HG02870 (cell line): Measurements from ENCODE around the gene AIMP1.
"Not testable (repeated sequence)": the region's sequence is repeated elsewhere in the genome, so short reads cannot be mapped to it uniquely, and the experiment has no call there.

ENCODE experiments used
- ATAC-seq: cut with Tn5 transposase; IDR thresholded peaks from one replicate; pipeline ENCODE4 v1.9.1; 2021; ENCODE audit warnings: mild to moderate bottlenecking, moderate library complexity; ENCODE audit not compliant: unreplicated experiment

The AIMP1 gene

DNA sequence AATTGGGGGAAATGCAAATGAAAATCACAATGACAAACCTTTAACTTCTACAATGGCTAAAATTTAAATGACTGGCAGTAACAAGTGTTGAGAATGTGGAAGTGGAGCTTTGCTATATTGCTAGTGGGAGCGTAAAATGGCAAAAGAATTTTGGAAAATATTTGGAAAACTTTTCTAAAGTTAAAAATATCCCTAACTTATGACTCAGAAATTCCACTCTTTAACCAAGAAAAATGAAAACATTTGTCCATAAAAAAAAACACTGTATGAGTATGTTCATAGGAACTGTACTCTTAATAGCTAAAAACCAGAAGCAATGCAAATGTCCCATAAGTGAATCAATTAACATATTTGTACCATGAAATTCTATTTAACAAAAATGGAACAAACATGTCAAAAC lies 4.0 kb upstream of the AIMP1 start:
- no peak for ATAC-seq

DNA sequence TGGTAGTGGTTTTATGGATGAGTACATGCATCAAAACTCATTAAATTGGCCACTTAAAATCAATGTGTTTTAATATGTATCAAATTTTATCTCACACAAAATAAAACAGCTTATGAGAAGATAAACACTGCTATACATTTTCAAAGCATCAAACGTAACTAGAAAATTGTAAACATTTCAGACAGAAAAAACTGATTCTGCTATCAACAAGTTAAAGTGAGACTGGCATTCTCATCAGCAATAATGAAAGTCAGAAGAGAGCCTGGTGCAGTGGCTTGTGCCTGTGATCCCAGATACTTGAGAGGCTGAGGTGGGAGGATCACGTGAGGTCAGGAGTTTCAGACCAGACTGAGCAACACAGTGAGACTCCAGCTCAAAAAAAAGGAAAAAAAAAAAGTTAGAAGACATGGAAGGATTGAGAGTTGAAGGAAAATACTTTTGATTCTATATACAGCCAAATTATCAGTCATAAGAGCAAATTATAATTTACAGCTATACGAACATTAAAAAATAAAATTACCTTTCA lies 3.3 kb upstream of the AIMP1 start:
- ATAC-seq, result no peak

DNA sequence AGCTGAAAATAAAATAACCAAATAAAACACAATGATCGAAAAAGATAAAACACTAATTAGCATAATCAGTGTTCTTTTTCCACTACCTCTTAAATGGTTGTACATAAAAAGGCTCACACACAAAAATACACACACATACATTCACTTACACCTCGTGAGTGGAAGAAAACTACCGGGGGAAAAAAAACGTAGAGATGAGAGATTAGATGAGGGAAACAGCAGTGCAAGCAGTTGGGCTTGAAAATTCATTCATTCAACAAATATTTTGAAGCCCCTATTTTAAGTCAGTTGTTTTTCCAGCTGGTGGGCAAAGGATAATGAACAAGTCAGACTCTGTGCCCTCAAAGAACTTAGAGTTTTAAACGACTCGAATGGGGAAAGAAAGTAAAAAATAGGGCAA lies 1.4 kb upstream of the AIMP1 start:
- no peak for ATAC-seq

DNA sequence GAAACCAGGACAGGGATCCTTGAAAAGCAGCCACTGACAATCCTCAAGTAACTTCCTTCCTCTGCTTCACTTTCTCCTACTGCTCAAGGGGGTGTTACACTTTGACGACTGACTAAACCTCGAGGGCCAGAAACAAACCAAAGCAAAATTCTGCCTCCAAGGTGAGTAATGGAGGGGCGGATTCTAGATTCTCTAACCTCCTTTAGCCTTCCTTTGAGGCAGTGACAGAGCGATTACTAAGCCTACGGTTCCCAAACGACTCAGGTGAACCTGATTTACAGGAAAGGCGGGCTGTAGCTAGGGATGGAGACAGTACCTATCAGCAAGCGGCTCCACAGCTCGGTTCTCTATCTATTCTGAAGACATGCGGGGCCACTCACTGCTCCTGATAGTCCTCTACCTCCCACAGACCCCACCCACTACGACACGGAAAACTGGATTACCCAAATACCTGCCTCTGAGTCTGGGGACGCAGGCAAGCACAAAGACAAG lies 828 bp upstream of the AIMP1 start:
- ATAC-seq, result peak; percentile 24

DNA sequence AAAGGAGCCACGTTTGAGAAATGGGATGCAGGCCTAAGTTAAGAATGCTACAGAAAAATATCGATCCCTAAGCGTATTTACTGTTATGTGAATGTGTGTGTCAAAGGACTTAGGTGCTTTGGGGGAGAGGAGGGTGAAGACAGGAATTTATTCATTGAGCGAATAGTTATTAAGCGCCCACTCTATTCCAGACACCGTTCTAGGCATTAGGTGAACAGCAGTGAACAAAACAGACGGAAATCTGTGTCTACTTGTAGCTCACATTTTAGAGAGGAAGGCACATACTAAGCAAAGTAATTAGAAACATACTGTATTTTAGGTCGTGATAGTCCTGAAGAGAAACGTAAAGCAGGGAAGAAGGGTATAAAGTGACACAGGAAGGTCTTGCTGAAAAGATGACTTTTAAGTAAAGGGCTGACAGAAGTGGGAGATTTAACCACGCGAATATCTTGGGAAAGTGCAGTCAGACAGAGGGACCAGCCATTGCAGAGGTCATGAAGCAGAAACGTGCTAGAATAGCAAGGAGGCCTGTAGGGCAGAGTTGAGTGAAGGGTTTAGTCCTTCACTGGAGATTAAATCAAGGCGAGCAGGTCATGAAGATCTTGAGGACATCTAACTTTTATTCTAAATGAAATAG lies 541 bp downstream of the AIMP1 start:
- ATAC-seq, result peak; percentile 3

DNA sequence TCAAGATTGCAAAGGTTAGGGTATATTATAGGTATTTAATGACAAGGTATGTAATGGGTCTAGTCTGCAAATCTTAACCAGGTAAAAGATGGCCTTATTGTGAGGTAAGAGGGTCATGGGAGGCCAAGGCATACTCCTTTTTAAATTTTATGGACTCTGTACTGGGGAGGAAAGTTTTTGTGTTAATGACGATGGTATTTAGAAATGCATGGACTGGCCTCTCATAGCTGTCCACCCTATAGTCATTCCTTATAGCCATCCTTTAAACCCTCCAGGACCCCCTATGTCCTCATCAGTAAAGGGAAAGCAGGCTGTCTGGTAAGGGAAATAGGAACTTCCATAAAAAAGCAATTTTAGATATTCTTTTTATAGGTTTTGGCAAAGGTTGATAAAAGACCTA lies 1.5 kb downstream of the AIMP1 start:
- no peak for ATAC-seq

DNA sequence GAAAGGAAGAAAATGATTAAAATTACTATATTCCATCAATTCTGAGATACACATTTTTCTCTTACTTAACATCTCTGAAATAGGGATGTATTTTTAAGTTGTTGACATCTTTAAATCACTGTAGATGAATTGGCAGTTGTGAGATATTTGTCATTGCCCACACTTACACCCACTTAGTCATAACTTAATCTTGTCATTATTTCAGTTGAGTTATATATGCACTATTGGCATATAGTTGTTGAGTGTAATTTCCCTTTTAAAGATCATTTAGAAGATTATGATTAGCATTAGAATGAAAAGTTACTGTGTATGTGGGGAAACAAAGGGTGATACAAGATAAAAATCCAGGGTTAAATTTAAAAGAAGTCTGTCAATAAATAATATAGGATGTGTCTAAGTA lies 2.2 kb downstream of the AIMP1 start:
- no peak for ATAC-seq

DNA sequence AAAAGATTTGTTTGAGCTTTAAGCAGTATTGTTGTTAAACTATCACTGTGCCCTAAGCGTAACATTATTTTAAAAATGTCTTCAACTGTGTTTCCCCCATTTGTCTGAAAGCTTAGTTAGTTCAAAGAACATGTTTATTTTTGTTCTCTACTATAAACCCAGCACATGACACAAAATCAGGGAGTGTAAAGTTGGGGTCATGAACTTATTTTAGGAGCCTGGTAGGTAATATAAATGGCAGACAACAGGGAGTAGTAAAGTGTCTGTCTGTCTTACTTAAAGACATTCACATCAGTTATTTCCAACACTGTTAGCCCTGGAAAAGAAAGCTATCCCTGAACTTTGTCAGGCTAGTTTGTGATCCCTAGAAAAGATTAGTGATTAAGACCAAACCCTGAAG lies 3.9 kb downstream of the AIMP1 start:
- ATAC-seq, result no peak

DNA sequence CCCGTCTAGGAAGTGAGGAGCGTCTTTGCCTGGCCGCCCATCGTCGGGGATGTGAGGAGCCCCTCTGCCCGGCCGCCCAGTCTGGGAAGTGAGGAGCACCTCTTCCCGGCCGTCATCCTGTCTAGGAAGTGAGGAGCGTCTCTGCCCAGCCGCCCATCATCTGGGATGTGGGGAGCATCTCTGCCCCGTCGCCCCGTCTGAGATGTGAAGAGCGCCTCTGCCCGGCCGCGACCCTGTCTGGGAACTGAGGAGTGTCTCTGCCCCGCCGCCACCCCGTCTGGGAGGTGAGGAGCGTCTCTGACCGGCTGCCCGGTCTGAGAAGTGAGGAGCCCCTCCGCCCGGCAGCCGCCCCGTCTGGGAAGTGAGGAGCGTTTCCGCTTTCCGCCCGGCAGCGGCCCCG lies 4.8 kb downstream of the AIMP1 start:
- not testable (repeated sequence) for ATAC-seq

DNA sequence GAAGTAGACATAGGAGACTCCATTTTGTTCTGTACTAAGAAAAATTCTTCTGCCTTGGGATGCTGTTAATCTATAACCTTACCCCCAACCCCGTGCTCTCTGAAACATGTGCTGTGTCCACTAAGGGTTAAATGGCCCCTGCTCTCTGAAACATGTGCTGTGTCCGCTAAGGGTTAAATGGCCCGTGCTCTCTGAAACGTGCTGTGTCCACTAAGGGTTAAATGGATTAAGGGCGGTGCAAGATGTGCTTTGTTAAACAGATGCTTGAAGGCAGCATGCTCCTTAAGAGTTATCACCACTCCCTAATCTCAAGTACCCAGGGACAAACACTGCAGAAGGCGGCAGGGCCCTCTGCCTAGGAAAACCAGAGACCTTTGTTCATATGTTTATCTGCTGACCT lies 5.5 kb downstream of the AIMP1 start:
- not testable (repeated sequence) for ATAC-seq

DNA sequence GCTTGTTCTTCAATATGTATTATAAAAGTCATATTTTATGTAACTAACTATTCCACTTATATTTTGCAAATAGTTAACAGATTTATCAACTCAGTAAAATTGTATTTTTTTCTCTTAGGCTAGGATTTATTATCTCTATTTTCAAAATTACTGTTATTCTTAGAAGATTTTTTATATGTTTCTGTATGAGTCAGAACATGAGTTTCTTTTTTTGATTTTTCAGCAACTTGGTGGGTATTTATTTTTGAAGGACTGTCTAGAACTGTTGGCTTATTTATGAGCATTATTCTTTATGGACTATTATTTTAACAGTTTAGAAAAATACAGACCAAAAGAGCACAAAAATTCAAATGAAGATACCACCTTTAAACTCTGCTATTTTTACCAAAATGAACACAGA lies 6.8 kb downstream of the AIMP1 start:
- ATAC-seq, result no peak

DNA sequence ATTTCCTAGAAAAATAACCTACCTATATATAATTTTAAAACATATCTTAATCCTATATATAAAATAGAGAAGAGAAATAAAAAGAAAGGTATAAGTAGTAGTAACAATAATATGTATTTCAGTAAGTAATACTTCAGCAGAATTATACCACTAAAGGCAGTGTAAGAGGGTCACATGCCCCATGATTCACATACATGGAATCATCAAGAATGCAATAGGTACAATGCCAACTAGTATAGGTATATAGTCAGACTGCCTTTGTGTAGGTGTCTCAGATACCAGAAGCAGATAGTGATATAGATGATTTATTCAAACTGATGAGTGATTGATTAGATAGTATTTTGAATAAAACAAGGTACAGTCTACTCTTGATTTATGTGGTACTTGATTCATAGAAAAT lies 9.4 kb downstream of the AIMP1 start:
- no peak for ATAC-seq

DNA sequence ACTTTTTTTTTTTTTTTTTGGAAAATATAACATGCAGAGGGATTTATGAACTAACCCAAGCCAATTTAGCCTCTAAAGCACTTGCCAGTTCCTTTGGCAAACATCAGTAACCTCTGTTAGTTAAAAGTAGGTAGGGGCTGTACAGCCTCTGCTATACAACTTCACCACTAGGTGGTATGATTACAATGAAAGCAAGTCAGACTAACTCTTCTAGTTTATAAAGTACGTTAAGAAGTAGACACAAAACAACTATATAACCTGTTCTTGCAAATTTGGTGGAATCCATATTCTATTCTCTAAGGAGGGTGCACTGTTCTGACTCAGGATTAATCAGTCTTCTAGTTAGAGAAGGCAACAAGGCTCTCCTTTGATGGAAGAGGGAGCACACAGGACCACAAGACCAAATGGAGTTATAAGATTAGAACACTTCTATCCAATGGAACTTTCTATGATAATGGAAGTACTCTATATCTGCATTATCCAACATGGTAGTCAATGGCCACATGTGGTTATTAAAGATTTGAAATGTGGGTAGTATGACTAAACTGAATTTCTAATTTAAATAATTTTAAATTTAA lies 12.8 kb downstream of the AIMP1 start:
- ATAC-seq, result peak; percentile 94

DNA sequence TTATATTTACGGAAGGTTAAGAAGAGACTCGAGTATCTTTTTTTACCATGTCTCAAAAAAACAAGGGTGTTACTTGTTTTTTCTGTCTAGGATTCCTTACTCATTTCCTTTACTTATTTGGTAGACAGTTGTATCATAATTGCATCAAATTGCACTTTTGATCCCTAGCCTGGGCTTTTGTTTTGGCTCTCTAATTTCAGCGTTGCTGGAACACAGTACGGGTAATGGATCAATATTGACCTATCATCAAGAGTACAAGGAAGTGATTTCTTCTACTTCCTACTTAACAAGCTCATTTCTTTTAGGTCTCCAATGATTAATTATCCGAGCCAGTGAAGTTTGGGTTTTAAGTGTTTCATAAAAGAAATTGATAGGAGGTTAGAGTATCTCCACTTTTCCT lies 16.8 kb downstream of the AIMP1 start:
- ATAC-seq, result no peak

DNA sequence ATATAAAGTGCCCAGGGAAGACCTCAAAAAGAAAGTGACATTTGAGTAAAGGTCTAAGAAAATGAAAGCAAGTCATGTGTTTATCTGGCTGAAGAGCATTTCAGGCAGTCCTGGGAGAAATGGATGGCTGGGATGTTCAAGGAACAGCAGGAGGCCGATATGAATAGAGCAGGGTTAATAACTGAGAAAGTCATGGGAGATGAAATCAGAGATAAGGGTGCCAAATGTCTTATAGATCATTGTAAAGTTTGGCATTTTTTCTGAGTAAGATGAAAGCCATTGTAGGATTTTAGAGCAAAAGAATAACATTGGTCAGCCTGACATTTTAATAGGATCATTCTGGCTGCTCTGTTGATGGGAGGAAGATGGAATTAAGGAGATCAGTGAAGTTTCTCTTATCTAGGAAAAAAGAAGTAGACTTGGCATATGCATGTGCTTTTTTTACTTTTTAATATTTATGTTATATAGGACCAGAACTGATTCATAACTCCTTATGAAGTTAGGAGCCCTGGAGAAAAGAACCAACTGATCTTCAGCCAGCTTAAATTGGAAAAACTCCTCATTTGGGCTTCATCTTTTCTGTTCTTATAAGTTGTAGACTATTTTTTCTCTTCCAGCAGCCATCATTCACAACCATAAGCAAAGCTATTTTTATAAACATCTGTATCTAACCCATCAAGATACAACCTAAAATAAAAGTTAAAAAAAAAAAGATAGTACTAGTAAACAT lies 18.6 kb downstream of the AIMP1 start:
- no peak for ATAC-seq

DNA sequence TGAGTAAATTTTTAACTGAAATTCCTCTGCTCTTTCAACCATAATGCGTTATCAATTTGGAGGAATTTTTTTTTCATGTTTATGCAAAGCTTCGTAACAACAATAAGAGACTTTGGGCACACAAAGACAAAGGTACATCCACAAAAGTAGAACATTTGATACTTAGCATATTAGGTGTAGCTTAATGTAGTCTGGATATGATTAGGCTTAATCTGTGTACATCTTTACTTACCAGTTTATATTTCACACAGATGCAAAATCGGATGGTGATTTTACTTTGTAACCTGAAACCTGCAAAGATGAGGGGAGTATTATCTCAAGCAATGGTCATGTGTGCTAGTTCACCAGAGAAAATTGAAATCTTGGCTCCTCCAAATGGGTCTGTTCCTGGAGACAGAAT lies 20.3 kb downstream of the AIMP1 start:
- no peak for ATAC-seq

DNA sequence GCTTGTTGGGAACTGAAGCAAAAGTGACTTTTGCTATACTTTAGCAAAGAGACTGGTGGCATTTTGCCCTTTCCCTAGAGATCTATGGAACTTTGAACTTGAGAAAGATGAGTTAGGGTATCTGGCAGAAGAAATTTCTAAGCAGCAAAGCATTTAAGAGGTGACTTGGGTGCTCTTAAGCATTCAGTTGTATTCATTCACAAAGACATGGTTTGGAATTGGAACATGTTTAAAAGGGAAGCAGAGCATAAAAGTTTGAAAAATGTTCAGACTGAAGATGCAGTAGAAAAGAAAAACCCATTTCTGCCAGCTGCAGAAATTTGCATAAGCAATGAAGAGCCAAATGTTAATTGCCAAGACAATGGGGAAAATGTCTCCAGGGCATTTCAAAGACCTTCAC lies 21.6 kb downstream of the AIMP1 start:
- ATAC-seq, result no peak

DNA sequence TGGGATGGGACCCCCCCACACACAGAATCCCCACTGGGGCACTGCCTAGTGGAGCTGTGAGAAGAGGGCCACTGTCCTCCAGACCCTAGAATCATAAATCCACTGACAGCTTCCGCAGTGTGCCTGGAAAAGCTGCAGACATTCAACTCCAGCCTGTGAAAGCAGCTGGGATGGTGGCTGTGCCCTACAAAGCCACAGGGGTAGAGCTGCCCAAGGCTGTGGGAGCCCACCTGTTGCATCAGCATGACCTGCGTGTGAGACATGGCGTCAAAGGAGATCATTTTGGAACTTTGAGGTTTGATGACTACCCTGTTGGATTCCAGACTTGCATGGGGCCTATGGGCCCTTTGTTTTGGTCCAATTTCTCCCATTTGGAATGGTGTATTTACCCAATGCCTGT lies 22.3 kb downstream of the AIMP1 start:
- no peak for ATAC-seq

DNA sequence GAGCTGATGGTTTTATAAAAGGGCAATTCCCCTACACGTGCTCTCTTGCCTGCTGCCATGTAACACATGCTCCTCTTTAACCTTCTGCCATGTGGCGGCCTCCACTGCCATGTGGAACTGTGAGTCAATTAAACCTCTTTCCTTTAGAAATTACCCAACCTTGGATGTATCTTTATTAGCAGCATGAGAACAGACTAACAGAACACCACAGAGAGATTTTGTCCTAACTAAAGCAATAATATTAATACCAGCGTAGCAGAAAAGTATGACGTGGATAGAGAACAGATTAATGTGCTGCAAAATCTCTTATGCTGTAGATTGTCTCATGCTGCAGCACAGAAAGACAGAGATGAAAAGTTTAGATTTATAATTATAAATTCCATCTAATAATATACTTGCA lies 23.1 kb downstream of the AIMP1 start:
- no peak for ATAC-seq

DNA sequence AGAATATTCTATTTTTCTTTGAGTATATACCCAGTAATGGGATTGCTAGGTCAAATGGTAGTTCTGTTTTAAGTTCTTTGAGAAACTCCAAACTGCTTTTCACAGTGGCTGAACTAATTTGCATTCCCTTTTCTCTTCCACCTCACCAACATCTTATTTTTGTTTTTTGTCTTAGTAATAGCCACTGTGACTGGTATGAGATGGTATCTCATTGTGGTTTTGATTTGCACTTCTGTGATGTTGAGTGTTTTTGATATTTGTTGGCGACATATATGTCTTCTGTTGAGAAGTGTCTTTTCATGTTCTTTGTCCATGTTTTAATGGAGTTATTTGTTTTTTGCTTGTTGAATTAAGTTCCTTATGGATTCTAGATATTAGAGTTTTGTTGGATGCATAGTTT lies 24.4 kb downstream of the AIMP1 start:
- no peak for ATAC-seq

DNA sequence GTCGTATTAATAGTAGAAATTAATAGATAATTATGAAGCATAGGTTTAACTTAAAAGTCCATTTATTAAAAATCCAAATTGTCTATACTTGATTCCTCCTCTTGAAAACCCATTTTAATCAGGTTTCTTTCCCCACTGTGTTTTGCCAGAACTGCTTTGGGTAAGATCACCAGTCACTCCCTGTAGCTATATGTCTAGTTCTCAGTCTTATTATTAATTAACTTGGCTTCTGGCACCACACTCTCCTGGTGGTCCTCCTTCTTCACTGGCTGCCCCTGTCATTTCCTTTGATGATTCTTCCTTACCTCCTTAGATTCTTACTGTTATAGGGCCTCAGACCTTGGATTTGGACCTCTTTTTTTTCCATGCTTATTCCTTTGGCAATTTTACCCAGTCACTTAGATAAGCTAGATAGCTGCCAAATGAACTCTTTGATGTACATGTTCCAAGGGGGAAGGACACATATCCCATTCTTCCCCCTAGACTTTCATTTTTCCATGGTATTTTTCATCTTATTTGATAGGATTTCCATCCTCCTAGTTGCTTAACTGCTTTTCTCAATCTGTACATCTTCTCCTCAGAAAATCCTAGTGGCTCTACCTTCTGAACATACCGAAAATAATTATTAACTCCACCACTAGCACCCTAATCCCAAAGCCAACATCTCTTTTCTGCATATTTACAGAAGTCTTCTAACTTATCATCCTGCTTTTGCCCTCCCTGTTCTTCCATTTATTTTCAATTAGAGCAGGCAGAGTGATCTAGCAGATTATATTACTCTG lies 27.7 kb downstream of the AIMP1 start:
- ATAC-seq, result no peak

DNA sequence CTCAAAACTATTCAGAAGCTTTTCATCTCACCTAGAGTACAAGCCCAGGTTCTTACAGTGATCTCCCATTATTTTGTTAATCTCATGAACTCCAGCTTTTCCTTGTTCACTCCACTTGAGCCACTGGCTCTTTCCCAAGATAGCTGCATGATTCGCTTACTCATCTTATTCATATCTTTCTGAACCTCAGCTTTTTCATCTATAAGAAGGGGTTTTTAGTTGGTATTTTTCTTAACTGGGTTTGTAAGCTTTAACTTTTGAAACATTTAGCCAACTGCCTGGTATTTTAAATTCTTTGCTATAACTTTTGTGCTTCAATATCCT lies 28.3 kb downstream of the AIMP1 start:
- no peak for ATAC-seq
